NCI-H526 (cell line): Measurements from ENCODE around the gene TMEM30B.
A peak's percentile ranks its signal among the peaks of the same experiment; 100 is the strongest.

Experiments
- DNase-seq, 2 experiments: peaks; one replicate each; lab custom pipeline; 2025; lab: John Stamatoyannopoulos, UW

The TMEM30B gene

DNA sequence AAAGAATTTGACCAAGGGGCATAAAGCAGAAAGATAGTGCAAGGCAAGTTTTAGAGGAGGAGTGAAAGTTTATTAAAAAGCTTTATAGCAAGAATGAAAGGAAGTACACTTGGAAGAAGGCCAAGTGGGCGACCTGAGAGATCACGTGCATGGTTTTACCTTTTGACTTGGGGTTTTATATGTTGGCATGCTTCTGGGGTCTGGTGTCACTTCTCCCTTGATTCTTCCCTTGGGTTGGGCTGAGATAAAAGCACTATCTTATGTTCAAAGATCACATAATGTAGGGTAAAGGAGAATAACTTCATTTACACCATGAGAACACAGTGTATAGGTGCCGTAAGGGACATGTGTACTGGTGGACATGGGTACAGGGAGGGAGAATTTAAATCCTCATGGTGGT is 17.7 kb upstream of the TMEM30B start:
- DNase-seq: no peak

DNA sequence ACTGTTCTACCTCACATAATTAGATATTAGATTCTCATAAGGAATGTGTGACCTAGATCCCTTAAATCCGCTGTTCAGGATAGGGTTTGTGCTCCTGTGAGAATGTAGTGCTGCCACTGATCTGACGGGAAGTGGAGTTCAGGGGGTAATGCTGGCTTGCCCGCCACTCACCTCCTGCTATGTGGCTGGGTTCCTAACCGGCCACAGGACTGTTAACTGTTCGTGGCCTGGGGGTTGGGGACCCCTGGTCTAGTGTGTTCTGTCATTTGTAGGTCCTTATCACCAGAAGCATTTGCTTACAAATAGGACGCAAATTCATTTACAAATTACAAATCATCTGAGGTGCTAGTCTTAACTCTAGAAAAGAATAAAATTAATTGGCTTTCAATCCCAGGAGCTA is 16.4 kb upstream of the TMEM30B start:
- no peak for DNase-seq

GRCh38 chr14:61296719-61297502 is 15.8 kb upstream of the TMEM30B start:
- peak; percentile 15 to 60 for DNase-seq

DNA sequence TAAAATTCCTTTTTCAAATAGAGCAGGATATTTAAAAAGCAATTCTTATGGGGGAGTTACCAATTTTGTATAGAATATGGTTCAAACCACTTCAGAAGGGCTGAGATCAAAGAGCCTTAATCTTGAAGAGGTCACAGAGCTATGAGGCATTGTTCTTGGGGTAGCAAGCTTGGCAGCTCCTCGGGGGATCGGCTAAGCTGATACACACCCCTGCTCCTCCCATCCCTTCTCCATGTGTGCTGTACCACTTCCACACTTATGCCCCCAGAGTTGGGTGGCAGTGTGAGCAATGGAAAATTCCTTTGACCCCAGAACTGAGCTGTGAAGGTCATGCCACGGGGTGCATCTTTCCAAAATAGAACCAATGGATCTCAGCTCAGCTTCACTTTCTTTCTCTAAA is 15.0 kb upstream of the TMEM30B start:
- no peak for DNase-seq

DNA sequence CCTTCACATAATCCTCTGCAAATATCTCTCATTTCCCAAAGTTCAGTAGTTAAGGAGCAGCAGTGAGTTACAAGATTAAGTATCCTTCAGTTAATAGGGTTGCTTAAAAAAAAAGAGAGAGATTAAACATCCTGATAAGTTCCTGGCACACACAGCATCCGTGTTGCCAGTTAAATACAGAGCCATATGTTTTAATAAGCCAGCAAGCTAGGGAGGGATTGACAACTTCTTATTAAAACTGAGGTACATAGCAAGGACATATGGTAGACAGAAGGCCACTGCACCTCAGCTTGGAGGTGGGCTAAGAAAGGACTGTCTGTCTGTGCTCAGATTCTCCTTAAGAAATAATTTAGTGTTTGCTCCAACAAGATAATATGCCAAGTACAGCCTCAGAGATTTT is 9.6 kb upstream of the TMEM30B start:
- DNase-seq: no peak

DNA sequence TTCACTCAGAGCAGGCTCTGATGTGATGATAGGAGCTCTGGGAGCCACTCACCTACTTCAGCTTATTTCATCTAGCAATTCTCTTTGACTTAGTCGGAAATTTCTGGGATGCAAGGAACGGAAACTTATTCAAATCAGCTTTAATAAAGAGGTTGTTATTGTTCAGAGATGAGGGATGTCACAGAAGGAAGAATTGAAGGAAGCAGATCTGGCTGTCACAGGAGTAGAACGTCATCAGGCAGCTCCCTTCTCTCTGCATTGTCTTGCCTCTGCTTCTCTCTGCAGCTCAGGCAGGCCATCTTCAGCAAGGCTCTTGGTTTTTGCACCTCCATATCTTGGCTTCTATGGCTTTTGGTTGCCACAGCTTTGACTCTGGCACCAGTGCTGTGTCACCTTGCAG is 7.6 kb upstream of the TMEM30B start:
- DNase-seq: no peak

- DNase-seq: no peak
Observed at GRCh38 chr14:61288228-61288627, 7.1 kb upstream of the TMEM30B start.

- DNase-seq: no peak
Observed at GRCh38 chr14:61287196-61287595, 6.1 kb upstream of the TMEM30B start.

- no peak for DNase-seq
Observed at GRCh38 chr14:61285364-61285763, 4.2 kb upstream of the TMEM30B start.

DNA sequence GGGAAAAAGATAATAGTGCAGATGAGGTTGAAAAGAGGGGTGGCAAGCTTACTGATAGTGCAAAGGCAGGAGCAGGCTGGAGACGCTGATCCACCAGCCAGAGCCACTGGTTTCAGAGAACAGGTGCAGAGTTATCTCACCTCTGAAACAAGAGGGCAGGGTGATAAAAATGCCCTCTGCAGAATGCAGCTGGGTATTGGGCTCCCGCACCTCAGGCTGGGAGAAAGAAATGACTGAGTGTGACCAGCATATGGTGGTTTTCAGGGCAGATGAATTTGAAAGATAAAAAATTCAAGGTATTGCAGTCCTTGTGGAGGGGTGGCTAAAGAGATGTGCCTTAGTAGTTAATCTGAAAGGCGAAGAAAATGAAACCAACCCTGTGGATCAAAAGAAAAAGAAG is 2.9 kb upstream of the TMEM30B start:
- peak in 1 of 2 experiments; percentile 17 for DNase-seq

GRCh38 chr14:61282746-61283145 is 1.6 kb upstream of the TMEM30B start:
- DNase-seq: no peak

- DNase-seq: no peak
Observed at GRCh38 chr14:61281948-61282275, 774 bp upstream of the TMEM30B start.

- peak; percentile 72 to 84 for DNase-seq
Observed at GRCh38 chr14:61280526-61281185, 482 bp downstream of the TMEM30B start.

- DNase-seq: peak; percentile 50 to 79
Observed at GRCh38 chr14:61280092-61280525, 1.0 kb downstream of the TMEM30B start.

DNA sequence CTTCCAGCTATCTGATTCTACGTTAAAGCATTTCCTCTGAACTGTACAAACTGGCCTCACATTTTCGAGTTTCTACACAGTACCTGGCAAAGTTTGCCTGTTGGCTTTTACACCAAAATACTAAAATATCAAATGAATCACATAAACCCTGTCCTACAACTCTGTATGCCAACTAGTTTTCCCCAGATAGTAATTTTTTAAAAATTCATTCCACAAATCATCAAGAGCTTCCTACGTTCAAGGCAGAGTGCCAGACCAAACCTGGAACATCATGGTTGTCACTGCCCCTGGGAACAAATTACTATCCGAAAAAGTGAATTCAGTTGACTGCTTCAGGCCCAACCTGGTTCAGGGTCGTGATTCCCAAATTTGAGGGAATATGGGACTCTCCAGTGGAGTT is 2.1 kb downstream of the TMEM30B start:
- DNase-seq: no peak

DNA sequence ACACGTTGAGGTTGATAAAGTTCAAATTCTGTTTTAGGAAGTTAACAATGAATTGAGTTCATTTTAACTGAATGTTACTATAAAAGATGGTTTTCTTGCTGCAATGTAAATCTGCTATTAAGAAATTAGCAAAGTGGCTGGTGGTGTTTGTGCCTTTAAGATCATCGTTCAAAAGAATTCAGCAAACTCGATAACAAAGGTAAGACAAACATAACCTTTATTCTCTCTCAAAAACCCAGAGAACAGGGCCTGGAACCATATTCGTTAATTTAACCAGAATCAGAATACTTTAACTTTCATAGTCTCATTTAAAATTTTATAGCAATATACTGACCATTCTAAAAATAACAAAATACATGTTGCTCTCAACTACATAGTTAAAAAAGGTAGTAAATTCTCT is 3.4 kb downstream of the TMEM30B start:
- no peak for DNase-seq

DNA sequence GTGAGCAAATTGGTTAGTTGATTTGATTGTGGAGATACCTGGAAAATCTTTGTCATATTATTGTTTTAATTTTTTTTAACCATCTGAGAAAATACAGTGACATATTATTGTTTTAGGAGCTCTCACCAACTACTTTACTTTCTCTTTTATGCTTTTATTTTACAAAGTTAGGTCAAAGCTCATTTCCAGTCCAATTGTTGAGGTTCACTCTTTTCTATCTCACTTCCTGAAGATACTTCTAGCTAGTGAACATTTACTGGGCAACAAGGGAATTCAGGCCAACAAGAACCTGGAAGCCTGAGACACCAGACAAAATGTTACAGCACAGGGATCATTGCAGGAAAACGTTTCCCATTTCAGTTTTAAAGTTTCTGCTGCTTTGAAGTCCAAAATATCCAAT is 3.9 kb downstream of the TMEM30B start:
- no peak for DNase-seq

- peak in 1 of 2 experiments; percentile 10 for DNase-seq
Observed at GRCh38 chr14:61271552-61271951, 9.6 kb downstream of the TMEM30B start.

DNA sequence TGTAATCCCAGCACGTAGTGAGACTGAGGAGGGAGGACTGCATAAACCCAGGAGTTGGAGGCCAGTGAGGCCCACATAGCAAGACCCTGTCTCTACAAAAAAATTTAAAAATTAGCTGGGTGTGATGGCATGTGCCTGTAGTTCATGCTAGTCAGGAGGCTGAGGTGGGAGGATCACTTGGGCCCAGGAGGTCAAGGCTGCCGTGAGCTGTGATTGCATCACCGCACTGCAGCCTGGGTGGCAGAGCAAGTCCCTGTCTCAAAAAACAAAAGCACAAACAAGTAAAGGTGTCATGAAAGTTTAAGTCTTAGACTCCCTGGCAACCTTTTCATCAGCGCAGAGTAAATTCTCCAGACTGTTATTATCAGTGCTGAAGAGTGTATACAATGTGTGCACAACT is 10.4 kb downstream of the TMEM30B start:
- DNase-seq: no peak

DNA sequence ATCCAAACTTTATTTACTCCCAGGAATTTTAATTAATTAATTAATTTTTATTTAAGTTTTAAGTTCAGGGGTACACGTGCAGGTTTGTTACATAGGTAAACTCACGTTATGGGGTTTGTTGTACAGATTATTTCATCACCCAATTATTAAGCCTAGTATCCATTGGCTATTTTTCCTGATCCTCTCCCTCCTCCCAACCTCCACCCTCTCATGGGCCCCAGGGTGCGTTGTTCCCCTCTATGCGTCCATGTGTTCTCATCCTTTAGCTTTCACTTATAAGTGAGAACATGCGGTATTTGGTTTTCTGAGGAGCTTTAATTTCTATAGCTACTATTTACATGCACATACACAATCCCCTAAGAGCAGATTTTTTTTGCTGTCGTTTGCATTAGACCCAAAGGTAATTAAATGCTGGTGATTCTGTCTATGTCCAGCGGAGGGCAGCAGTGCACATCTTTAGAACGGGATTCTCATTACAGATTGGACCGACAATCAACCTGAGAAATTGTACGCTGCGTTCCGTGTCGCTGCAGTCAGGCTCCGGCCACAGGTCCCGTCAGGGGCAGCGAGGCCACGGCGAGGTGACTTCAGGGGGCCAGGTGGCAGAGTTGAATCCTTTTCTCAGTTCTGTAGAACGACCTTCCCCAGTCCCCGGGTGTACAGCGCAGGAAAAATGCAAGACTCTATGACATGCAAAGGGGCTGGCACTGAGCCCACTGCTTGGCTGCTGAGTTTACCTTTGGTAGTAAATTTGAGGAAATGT is 11.6 kb downstream of the TMEM30B start:
- DNase-seq: peak; percentile 72 to 92

- DNase-seq: no peak
Observed at GRCh38 chr14:61268812-61269211, 12.3 kb downstream of the TMEM30B start.

DNA sequence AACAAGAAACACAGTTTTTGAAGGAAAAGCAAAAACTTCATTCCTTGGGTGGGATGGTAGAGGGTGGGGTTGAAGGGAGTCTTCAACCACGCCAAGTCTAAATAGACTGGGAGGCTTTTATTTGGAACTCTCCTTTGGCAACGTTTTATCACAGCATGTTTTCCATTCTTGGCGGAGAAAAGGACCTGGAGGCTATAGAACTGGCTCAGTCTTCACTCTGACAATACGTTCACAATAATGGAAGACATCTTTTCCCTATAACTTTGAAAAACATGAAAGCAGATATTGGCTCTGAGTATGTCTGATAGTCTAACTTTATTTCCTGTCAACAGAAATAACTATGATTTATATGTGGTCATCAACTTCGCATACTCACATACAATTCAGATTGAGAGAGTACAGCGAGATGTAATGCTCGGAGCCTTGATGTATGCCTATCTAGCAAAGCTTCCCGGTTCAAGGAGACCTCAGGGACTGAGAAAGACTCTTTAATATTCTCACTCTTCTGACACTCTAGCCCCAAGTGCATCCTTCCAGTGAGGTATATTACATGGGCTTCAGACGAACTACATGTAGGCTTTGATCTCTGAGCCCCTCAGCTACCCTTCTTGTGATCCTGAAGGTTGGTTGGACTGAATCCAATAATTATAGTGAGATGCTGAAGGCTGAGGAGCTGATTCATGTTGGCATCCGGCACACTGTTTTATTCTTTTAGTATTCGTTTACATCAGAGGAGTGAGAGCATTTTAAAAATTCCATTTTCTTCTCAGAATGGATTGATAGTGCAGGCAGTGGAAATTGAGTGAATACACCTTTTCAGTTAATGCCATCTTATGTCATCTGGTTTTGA is 14.0 kb downstream of the TMEM30B start:
- DNase-seq: no peak
